MM.1S (cell line): ENCODE measurements around the gene PAX7.

ENCODE experiments used
- EZH2 ChIP-seq: fragments of 300-600 bp; sonication (generic); optimal IDR thresholded peaks from 2 replicates; pipeline ENCODE3; 2017; ENCODE audit warnings: low read depth, mild to moderate bottlenecking, antibody characterized with exemption, low read length, mixed read lengths
- EZH2phosphoT487 ChIP-seq: fragments of 300-600 bp; sonication (generic); IDR thresholded peaks from 2 replicates; pipeline ENCODE4 v1.6.1; 2018; ENCODE audit warnings: antibody characterized with exemption, low read length
- TF ChIP-seq, protein P1 (sequence below): fragments of 300-600 bp; sonication (generic); IDR thresholded peaks from 2 replicates; pipeline ENCODE4 v1.5.1; 2016; ENCODE audit warnings: antibody characterized with exemption, low read length, mixed read lengths

DNA sequence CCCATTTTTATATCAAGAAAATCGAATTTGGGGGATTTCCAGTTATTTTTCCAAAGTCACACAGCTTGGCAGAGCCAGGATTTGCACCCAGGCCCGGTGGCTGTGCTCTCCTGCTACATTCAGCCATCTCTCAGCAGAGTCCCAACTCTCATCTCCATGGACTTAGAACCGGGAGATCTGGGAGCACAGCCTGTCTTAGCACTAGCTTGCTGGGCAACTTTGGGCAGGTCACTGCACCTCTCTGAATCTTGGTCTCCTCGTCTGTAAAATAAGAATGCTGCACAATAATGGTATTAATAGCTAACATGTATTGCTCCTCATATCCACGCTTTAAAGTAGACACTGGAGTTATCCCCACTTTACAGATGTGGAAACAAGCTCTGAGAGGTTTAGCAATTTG is 47.8 kb upstream of the PAX7 start:
- TF ChIP-seq, protein P1, sequence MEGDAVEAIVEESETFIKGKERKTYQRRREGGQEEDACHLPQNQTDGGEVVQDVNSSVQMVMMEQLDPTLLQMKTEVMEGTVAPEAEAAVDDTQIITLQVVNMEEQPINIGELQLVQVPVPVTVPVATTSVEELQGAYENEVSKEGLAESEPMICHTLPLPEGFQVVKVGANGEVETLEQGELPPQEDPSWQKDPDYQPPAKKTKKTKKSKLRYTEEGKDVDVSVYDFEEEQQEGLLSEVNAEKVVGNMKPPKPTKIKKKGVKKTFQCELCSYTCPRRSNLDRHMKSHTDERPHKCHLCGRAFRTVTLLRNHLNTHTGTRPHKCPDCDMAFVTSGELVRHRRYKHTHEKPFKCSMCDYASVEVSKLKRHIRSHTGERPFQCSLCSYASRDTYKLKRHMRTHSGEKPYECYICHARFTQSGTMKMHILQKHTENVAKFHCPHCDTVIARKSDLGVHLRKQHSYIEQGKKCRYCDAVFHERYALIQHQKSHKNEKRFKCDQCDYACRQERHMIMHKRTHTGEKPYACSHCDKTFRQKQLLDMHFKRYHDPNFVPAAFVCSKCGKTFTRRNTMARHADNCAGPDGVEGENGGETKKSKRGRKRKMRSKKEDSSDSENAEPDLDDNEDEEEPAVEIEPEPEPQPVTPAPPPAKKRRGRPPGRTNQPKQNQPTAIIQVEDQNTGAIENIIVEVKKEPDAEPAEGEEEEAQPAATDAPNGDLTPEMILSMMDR, result no peak
- TF ChIP-seq EZH2phosphoT487 (no peak), EZH2 (no peak)
